Coronary artery (tissue), 2 donors: ENCODE measurements around the gene DCHS1.

Experiments
- DNase-seq: peaks from one replicate; pipeline ENCODE4 v3.0.0-alpha.2; 2017; ENCODE audit warnings: low spot score
- H3K27ac ChIP-seq, 2 donors: fragments of 200-600 bp; sonication (generic); one replicate each; pipeline ENCODE4 v1.5.1; 2016 to 2019
- H3K4me3 ChIP-seq: fragments of 200-600 bp; sonication (generic); 2 replicates; pipeline ENCODE4 v1.5.1; 2016; ENCODE audit warnings: mild to moderate bottlenecking, moderate library complexity
- TF ChIP-seq, protein P1 (sequence below): fragments of 200-600 bp; sonication (generic); IDR thresholded peaks from one replicate; pipeline ENCODE4 v1.5.1; 2019; ENCODE audit warnings: antibody characterized with exemption

DCHS1 gene

GRCh38 chr11:6604081-6604626 lies 51.5 kb downstream of the DCHS1 start:
- H3K4me3 ChIP-seq = peak overlapping the region; percentile 97
- TF ChIP-seq, protein P1, sequence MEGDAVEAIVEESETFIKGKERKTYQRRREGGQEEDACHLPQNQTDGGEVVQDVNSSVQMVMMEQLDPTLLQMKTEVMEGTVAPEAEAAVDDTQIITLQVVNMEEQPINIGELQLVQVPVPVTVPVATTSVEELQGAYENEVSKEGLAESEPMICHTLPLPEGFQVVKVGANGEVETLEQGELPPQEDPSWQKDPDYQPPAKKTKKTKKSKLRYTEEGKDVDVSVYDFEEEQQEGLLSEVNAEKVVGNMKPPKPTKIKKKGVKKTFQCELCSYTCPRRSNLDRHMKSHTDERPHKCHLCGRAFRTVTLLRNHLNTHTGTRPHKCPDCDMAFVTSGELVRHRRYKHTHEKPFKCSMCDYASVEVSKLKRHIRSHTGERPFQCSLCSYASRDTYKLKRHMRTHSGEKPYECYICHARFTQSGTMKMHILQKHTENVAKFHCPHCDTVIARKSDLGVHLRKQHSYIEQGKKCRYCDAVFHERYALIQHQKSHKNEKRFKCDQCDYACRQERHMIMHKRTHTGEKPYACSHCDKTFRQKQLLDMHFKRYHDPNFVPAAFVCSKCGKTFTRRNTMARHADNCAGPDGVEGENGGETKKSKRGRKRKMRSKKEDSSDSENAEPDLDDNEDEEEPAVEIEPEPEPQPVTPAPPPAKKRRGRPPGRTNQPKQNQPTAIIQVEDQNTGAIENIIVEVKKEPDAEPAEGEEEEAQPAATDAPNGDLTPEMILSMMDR = no peak
- peak overlapping the region; percentile 93 to 99 for H3K27ac ChIP-seq
- peak; percentile 81 for DNase-seq

- peak within 1 kb of the TSS; percentile 93 to 99 for H3K27ac ChIP-seq
- peak; percentile 95 for DNase-seq
- TF ChIP-seq, protein P1 = no peak
- H3K4me3 ChIP-seq = peak within 1 kb of the TSS; percentile 97
These were observed 52.1 kb downstream of the DCHS1 start, which contains the start of the genes ILK and RRP8 for GRCh38 chr11:6603287-6604080. Gene ILK, plus strand, starts transcription at chr11:6603774. Its CDS starts 498 bp downstream, at chr11:6604272. Gene RRP8, minus strand, starts transcription at chr11:6603616. Its CDS starts 114 bp downstream, at chr11:6603502.

DNA sequence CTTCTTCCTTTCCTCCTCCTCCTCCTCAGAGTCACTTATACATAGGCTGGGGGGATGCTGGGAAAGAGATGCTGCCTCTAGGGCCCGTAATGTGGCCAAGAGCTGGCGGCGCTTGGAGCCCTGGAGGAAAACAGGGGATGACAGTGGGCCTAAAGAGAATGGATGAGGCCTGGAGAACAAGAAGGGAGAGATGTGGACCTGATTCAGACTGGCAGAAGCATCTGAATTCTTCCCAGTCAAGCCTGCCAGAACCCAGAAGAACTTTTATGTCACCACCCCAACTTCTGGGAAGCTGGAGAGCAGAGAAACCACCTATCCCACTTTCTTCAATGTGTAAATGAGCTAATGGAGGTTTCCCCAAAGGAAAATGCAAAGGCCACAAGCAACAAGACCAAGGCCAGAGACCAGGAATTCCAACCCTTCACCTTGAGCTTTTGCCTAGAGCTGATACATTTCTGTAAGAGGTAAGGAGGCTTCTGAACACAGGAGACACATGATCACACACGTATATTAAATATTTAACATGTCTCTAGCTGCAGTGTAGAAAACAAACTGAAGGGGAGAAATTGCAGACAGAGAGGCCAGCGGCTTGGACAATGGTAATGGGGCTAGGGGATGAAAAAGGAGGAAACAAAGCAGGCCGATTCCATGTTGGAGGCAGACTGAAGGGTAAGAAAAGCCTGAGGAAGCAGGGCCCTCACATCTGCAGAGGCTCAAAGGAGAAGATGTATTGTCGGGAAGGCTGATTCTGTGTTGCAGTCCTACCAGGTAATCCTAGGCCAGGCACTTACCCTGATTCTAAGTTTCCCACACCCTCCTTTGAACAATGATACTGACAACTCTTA lies 53.3 kb downstream of the DCHS1 start:
- peak; percentile 38 for DNase-seq
- Histone ChIP-seq H3K27ac (peak overlapping the region in 1 of 2 donors; percentile 93), H3K4me3 (peak overlapping the region; percentile 97)
- TF ChIP-seq, protein P1 = no peak

- no peak overlapping the region for H3K4me3 ChIP-seq
- TF ChIP-seq, protein P1 = no peak
- peak; percentile 64 for DNase-seq
- no peak overlapping the region for H3K27ac ChIP-seq
These were observed 54.6 kb downstream of the DCHS1 start for GRCh38 chr11:6601041-6601461.

GRCh38 chr11:6599881-6600390 lies 55.7 kb downstream of the DCHS1 start:
- peak; percentile 52 for DNase-seq

DNA sequence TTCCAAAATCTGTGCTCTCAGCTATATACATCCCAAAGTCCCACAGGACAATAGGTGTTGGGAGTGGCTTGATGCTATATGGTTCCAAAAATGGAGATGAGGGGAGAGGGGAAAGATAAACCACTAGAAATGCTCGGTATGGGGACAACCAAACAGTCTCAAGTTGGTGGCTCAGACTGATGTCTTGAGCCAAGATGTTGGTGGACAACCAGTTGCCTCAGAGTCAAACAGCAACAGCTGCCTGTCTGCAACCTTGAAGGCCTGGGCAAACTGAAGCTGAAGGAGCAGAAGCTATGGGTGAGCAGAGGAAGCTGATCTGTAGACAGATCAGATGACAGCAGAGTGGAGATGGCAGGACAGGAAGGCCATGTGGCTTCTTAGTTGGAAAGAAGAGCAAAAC lies 56.2 kb downstream of the DCHS1 start:
- DNase-seq = peak; percentile 38
- Histone ChIP-seq H3K27ac (no peak overlapping the region), H3K4me3 (no peak overlapping the region)
- TF ChIP-seq, protein P1 = no peak

More at GRCh38 chr11:6599881-6600390, 55.7 kb downstream of the DCHS1 start:
- TF ChIP-seq, protein P1 = no peak
- Histone ChIP-seq H3K27ac (no peak overlapping the region), H3K4me3 (no peak overlapping the region)
